ENCODE results near the gene SLC39A9.

The SLC39A9 gene

DNA sequence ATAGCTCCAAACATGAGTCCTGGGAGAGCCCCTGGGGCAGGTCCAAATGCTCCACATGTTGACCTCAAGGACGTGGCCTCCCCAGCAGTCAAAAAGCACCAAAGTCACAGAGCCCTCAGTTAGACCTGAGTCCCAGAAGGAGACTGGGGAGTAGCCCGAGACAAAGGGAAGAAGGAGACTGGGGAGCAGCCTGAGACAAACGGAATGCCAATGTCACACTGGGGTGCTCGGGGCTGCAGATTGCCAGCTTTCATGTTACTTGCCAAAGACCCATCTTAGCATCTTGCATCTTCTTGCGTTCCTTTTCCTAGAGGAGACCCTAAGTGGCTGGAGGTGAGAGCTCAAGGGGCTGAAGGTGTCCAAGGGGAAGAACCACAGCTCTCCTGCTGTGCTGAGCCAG, 100.9 kb downstream of the SLC39A9 start:
- Histone ChIP-seq H3K36me3 (ENCODE audit: insufficient read depth, low read length) (no peaks in the 10 kb centered on the region), H3K9me3 (ENCODE audit: control insufficient read depth, insufficient read depth, low read length) (no peaks in the 10 kb centered on the region), H3K9ac (ENCODE audit: low read depth, low read length) (no peak overlapping the region), H3K4me1 (ENCODE audit: insufficient read depth, low read length) (no peaks in the 10 kb centered on the region)

- Histone ChIP-seq H3K4me1 (ENCODE audit: insufficient read depth, low read length) (no peaks in the 10 kb centered on the region), H3K36me3 (ENCODE audit: insufficient read depth, low read length) (no peaks in the 10 kb centered on the region), H3K9ac (ENCODE audit: low read depth, low read length) (no peak overlapping the region), H3K9me3 (ENCODE audit: control insufficient read depth, insufficient read depth, low read length) (no peaks in the 10 kb centered on the region)
These were observed 101.6 kb downstream of the SLC39A9 start for GRCh38 chr14:69500096-69500495.

GRCh38 chr14:69500736-69501135, 102.2 kb downstream of the SLC39A9 start:
- no peaks in the 10 kb centered on the region for H3K4me1 ChIP-seq (ENCODE audit: insufficient read depth, low read length)
- H3K9me3 ChIP-seq (ENCODE audit: control insufficient read depth, insufficient read depth, low read length) = no peaks in the 10 kb centered on the region
- no peak overlapping the region for H3K9ac ChIP-seq (ENCODE audit: low read depth, low read length)
- no peaks in the 10 kb centered on the region for H3K36me3 ChIP-seq (ENCODE audit: insufficient read depth, low read length)

DNA sequence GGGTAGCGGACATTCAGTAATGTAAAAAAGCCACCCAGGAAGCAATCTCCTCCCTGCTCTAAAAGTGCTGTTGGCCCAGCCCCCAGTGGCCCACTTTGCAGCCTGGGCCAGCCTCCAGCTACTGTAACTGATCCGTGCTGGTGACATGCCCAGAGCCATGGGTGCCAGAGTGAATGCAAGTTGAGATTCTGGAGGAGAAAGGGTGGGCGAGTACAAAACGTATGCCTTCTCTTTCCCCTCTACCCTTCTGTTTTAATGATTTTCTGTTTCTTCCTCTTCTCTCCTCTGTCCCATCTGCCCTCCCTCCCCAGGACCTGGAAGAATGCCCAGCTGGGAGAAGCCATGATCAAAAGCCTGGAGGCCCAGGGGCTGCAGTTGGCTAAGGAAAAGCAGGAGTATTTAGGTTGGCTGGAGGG, 102.9 kb downstream of the SLC39A9 start:
- Histone ChIP-seq H3K9ac (ENCODE audit: low read depth, low read length) (no peak overlapping the region), H3K9me3 (ENCODE audit: control insufficient read depth, insufficient read depth, low read length) (no peaks in the 10 kb centered on the region), H3K4me1 (ENCODE audit: insufficient read depth, low read length) (no peaks in the 10 kb centered on the region), H3K36me3 (ENCODE audit: insufficient read depth, low read length) (no peaks in the 10 kb centered on the region)

DNA sequence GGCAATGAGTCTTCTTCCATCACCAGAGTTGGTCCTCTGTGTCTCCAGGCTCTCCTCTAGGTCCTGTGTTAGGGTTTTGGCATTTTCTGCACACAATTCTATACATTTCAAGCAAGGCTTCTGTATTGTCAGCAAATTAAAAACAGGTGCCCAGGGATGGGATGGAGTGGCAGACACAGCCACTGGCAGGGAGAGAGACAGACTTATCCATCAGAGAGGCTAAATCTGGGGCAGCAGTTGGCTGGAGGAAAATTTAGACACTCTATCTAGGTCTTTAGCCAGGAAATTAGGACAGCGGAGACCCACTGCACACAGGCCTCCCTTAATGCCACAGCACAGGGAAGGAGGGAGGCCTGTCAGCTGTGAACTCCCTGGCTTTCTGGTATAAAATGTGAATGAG, 106.3 kb downstream of the SLC39A9 start:
- Histone ChIP-seq H3K9ac (ENCODE audit: low read depth, low read length) (no peak overlapping the region), H3K4me1 (ENCODE audit: insufficient read depth, low read length) (no peaks in the 10 kb centered on the region), H3K36me3 (ENCODE audit: insufficient read depth, low read length) (no peaks in the 10 kb centered on the region), H3K9me3 (ENCODE audit: control insufficient read depth, insufficient read depth, low read length) (no peaks in the 10 kb centered on the region)

DNA sequence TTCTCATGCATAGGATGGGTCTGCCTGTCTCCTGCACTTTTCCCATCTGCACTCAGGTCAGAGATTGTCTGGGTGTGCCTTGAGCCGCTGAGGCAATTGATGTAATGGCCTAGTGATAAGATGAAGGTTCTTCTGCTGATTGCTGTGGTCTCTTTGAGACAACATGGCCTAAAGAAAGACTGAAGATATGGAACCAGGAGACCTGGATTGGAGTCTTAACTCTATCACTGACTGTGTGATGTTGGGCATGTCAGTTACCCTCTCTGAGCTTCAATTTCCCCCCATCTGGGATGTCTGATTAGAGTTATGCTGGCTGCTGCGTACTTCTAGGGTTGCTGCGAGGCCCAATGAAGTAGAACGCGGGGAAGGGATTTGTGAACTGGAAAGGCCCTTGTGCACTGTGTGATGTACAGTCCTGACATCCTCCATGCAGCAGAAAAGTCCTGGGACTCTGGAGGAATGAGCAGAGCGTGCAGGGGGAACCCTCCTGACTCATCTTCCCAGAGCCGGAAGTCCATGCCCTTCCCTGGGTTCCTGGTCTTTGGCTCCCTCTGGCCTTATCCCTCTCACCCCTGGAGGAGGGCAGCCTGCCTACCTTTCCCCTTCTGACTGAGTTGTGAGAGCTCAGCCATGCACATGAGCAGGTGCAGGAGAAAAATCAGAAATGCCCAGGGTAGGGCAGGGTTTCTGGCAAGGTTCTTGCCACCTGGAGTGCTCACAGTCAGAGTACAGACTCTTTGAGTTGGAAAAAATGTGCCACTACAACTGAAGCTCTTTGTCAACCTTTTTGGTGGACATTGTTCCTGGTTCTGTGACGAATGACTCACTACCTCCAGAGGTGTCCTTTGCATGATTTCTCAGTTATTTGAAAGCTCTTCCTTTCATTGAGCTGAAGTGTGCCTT, 107.1 kb downstream of the SLC39A9 start:
- no peaks in the 10 kb centered on the region for H3K9me3 ChIP-seq (ENCODE audit: control insufficient read depth, insufficient read depth, low read length)
- no peaks in the 10 kb centered on the region for H3K36me3 ChIP-seq (ENCODE audit: insufficient read depth, low read length)
- H3K4me1 ChIP-seq (ENCODE audit: insufficient read depth, low read length) = no peaks in the 10 kb centered on the region
- H3K9ac ChIP-seq (ENCODE audit: low read depth, low read length) = no peak overlapping the region

GRCh38 chr14:69506241-69506595, 107.7 kb downstream of the SLC39A9 start:
- Histone ChIP-seq H3K9me3 (ENCODE audit: control insufficient read depth, insufficient read depth, low read length) (no peaks in the 10 kb centered on the region), H3K9ac (ENCODE audit: low read depth, low read length) (no peak overlapping the region), H3K36me3 (ENCODE audit: insufficient read depth, low read length) (no peaks in the 10 kb centered on the region), H3K4me1 (ENCODE audit: insufficient read depth, low read length) (no peaks in the 10 kb centered on the region)

All from ES-I3 (cell line).